ENCODE results near the gene KCND1.
"Not testable (repeated sequence)": the region's sequence is repeated elsewhere in the genome, so short reads cannot be mapped to it uniquely, and the experiment has no call there.

Gene KCND1

DNA sequence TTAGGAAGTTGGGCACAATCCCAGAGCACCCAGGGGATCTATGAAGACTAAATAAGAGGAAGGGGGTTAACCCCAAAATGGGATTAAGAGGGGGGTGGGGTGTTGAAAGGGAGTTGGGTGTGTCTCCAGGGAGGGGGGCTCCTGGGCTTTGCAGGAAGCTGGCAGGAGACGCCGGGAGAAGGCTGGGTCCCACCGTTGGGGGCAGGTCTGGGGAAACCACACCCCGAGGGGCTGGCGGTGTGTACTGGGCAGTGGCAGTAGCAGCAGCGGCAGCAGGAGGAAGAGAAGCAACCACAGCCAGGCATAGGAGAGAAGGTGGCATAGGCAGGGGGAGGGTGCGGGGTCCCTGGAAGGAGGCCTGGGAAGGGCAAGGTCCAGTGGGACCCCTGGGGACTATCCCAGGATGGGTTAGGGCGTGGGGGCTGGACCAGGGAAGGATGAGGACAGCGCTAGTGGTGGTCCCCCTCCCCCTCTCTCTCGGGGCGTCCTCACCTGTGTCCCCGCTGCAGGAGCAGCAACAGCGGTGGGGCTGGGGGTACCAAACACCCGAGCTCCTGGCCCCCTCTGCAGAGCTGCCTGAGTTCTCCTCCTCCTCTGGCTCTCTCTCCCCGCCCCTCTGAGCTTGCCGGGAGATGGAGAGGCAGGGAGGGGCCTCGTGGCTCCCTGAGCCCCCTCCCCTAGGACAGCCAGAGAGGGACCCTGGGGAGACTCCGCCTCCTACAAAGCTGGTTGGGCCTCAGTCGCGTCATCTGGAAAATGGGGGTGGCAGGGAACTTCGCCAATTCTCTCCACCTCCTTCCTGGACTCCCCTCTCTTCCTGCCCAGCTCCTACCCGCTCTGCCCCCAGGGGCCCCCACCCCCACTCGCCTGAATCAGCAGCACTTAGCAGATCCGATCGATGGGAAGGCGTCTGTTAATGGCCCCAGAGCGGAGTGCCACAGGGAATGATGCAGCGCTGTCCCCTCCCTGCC lies at the start of gene KCND1:
Gene KCND1 (minus strand): TSS at position 596 of the 971 bp plus-strand sequence. CDS start 1,573 bp downstream, outside the sequence.
- in situ Hi-C loops (cut with HindIII; ENCODE audit: low sequenced_read_pairs), result no loop called here

DNA sequence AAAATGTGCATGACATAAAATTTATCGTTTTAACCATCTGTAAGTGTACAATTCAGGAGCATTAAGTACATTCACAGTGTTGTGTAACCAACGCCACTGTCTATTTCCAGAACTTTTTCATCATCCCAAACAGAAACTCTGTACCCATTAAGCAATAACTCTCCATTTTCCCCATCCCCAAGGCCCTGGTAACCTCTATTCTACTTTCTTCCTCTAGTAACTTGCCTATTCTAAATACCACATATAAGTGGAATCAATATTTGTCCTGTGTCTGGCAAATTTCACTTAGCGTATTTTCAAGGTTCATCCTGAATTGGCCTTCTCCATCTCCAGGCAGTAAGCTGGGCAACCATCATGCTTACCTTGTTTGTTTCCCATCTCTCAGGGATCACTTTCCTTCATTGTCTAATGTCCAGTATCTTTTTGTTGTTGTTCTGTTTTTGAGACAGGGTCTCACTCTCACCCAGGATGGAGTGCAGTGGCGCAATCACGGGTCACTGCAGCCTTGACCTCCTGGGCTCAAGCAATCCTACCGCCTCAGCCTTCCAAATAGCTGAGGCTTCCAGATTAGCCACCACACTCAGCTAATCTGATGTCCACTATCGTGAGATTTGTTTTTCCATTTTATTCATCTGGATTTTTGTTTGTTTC lies 48.1 kb upstream of the KCND1 start:
- in situ Hi-C loops (cut with HindIII; ENCODE audit: low sequenced_read_pairs), result no loop called here

DNA sequence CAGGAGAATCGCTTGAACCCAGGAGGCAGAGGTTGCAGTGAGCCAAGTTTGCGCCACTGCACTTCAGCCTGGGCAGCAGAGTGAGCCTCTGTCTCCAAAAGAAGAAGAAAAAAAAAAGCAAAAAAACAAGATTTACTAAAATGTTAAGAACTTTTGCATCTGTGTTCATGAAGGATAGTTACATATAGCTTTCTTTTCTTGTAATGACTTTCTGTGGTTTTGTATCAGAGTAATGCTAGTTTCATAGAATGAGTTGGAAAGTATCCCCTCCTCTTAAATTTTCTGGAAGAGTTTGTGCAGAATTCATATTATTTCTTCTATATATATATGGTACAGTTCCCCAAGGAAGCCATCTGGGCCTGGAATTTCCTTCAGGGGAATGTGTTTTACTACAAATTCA lies 47.4 kb upstream of the KCND1 start:
- in situ Hi-C loops (cut with HindIII; ENCODE audit: low sequenced_read_pairs), result no loop called here

DNA sequence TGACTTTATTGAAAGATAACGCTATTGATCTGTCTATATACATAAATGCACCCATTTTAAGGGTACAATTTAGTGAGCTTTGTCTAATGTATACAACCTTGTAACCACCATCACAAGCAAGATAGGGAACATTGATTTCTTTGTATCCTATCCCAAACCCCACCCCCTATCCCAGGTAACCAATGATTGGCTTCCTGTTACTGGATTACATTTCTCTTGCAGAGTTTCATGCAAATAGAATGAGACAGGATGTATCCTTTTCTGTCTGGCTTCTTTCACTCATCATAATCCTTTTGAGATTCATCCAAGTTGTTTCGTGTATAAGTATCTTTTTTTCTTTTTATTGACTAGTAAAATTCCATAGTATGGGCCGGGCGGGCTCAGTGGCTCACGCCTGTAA lies 32.1 kb upstream of the KCND1 start:
- in situ Hi-C loops (cut with HindIII; ENCODE audit: low sequenced_read_pairs), result no loop called here

DNA sequence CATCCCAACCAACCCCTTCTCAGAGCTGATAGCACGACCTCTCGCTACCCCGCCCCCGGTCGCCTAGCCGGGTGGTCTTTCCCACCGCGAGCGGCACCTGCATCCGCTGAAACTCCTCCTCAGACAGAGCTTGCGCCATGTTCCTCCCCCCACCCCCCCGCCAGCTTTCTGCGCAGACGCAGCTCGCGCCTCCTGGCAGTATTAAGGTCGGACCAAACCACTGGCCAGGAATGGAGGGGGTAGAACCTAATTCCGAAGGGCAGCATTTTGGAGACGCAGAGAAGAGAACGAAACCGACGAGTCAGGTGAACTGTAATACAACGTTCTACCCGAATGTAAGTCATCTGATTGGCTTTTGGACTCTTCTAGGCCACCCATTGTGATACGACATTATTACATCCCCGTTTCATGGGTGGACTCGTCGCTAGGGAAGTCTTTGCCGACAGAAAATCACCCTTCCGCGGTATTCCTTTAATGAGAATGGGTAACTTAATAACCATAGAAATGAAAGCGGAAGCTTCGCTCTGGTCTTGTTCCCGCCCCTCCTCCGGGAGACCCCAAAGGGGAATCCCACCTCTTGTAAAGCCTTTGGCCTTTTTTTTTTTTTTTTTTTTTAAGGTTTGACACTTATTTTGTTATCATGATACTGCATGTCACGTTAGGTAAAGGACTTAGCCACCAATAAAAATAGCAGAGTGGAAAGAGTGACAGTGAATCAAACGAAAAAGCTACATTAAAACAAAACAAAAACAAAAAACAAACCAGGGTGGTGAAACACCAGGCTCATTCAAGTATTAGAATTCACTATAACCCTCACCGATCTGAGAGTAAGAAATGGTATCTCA lies 30.7 kb upstream of the KCND1 start, which contains the start of gene GRIPAP1:
Gene GRIPAP1 (minus strand): TSS at position 174 of the 845 bp plus-strand sequence. CDS start 35 bp downstream, at position 139.
- in situ Hi-C loops (cut with HindIII; ENCODE audit: low sequenced_read_pairs), result no loop called here

DNA sequence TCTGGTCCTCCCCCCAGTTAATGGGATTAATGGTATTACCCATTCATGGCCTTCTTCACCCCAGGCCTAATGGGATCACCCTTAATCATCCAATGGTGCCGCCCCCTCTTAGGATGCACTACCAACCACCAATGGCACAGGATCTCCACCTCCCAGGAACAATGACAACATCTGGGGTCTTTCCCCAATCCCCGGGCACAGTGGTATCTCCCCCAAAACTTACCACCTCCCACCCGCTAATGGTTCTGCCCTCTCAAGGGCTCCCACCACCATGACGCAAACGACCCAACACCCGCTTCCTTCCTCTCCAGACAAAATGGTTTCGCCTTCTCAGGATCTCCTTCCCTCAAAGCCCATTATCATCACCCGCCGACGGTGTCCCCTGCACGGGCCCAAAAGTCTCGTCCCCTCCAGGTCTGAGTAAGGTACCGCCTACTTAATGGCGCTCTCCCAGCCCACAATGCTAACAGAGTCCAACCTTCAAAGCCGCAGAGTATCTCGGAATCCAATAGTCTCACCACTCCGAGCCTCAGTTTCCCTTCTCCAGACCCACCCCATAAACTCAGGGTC lies 30.0 kb upstream of the KCND1 start:
- in situ Hi-C loops (cut with HindIII; ENCODE audit: low sequenced_read_pairs), result no loop called here

DNA sequence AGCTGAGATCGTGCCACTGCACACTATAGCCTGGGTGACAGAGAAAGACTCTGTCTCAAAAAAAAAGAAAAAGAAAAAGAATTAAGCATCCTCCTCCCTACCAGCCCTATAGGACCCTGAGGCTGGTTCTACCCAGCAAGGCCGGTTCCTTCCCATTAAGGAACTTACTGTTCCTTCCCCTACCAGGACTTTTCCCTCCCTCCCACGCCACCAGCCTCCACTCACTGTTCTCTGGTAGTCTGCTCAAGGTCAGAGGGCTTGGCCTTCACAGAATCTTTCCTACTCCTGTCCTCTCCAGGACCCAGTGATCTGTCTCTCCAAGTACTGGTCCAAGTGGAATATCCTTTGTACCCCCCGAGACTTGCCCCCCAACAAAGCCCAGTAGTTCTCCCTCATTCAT lies 29.0 kb upstream of the KCND1 start:
- in situ Hi-C loops (cut with HindIII; ENCODE audit: low sequenced_read_pairs), result no loop called here

DNA sequence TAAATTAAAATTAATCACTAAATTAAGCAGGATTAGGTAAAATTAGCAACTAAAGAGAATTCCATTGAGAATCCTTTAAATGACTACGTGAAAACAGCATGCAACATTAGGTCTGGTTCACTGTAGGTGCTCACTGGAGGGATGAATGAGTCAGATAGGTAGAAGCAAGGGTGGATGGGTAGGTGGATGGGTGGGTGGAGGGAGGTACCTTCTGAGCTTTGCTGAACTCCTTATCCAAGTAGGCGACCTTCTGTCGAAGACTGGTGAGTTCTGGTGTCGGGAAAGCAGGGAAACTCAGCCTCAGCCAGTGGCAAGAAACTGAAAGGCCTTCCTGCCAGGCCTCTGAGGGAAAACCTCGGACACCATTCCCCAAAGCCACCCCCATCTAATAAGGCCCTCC lies 27.4 kb upstream of the KCND1 start:
- in situ Hi-C loops (cut with HindIII; ENCODE audit: low sequenced_read_pairs), result no loop called here

DNA sequence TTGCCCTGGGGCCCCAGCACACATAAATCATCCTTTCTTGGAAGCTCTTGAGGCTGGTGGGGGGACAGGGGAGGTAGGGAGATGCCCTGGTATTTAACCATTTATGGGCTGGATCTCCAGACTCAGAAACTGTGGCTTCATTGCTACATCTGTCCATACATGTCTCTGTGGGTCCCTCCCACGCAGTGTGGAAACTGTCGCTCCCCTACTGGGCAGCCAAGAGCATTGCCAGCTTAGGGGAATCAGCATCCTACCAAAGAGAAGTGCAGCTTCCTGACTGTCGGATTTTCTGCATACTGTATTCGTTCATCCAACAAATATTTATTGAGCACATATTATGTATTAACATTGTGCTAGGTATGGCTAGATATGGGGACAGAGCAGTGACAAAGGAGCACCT lies 26.7 kb upstream of the KCND1 start:
- in situ Hi-C loops (cut with HindIII; ENCODE audit: low sequenced_read_pairs), result no loop called here

DNA sequence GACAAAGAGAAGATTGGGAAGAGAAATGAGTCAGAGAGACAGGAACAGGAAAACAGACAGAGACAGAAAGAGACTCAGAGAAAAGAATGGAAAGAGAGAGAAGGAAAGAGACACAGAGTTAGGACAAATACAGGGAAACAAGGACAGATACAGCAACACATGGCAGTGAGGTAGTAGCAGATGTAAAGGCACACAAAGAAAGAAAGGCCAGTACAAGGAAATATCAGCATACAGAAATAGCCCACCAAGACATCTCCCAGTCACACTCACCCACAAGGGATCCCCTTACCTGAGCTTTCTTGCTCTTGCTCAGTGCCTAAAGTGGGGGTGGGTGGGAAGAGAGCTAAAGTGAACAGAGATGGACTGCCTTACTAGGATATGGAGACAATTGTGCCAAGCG lies 26.2 kb upstream of the KCND1 start:
- in situ Hi-C loops (cut with HindIII; ENCODE audit: low sequenced_read_pairs), result no loop called here

DNA sequence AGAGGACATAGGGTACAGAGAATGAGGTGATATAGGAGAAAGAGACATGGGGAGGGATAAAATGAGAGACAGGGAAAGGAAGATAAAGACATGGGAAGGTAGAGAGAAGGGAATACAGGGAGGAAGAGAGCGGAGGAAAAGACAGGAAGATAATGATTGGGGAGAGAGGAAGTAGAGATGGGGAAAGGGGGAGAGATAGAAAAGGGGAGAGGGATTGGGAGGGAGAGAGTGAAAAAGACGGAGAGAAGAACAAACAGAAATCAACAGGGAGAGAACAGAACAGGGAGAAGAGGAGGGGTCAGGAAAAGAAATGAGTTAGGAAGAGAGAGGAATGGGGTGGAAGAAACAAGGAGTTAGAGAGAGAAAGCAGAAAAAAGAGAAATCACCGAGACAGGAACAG lies 25.8 kb upstream of the KCND1 start:
- in situ Hi-C loops (cut with HindIII; ENCODE audit: low sequenced_read_pairs), result no loop called here

DNA sequence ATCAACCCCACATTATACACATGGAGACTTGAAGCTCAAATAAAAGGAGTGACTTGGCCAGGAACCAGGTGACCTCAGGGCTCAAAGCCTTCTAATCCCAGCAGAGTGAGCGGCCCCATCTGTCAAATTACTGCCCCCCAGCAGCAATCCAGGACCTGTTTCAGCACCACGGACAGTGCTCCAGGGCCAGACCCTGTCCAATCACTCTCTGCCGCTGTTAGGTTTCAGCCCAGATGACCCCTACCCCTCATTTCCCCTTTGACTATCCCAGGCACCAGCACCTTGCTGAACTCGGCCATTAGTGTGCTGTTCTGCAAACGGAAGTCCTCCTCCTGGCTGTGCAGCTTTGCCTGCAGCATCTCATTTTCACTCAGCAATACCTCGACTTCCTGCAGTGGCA lies 25.3 kb upstream of the KCND1 start:
- in situ Hi-C loops (cut with HindIII; ENCODE audit: low sequenced_read_pairs), result no loop called here

DNA sequence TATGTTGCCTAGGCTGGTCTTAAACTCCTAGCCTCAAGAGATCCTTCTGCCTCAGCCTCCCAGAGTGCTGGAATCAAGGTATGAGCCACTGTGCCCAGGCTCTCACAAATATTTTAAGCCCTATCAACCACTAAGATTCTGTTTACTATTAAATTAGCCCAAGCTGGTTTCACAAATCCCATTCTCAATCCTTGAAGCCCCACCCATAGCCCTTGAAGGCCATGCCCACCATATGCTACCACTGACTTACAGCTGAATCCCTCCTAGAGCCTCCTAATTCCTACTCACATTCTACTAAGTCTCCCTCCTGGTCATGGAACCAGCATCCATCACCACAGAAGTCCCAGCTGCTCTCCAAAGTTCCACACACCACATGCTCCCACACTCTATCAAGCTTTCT lies 20.7 kb upstream of the KCND1 start:
- in situ Hi-C loops (cut with HindIII; ENCODE audit: low sequenced_read_pairs), result no loop called here

DNA sequence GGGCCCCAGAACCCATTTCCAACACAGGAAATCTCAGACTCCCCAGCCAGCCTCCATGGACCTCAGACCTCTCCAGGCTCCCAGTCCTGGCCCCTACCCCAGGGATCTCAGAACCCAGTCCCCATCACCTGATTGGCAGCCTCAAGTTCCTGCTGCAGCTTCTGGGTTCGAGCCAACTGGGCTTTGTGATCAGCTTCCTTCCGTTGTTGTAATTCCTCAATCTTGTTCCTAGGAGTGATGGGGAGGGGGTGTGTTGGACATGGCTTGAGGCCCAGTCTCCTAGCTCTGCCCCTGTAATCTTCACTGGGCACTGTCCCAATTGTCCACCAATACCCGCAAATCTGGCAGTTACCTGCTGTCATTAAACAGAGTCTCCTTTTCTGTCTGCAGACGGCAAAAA lies 17.8 kb upstream of the KCND1 start:
- in situ Hi-C loops (cut with HindIII; ENCODE audit: low sequenced_read_pairs), result no loop called here

DNA sequence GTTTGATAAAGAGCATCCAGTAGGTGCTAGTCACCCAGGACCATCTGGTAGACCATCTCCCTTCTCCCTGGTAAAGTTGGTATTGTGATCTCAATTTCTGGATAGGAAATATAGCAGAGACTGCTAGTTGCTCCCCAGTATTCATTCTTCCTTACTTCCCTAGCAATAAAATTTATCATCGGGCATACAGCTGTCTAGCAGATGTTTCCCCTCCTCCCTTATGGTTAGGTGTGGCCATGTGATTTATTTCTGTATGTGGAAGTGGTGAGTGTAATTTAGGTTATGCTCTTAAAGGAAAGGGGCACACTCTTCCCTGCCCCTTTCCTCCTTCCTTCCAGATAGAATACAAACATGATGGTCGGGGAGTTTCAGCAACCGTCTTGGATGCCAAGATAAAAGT lies 12.3 kb upstream of the KCND1 start:
- in situ Hi-C loops (cut with HindIII; ENCODE audit: low sequenced_read_pairs), result no loop called here

DNA sequence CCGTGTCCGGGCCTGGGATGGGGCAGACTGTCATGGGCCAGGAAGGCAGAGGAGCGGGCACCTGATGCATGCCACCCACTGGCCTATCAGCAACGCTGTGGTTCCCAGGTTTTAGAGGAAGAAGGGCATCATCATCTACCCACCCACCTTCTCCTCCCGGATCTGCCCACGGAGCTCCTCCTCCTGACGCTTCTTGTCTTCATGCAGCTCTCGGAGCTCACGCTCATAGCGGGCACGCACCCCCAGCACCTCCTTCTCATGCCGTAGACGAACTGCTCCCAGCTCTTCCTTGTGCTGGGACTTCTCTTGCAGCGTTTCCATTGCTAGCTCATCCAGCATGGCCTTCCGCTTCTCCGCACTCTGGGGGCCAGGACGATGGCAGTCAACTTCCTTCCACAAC lies 11.4 kb upstream of the KCND1 start:
- in situ Hi-C loops (cut with HindIII; ENCODE audit: low sequenced_read_pairs), result no loop called here

DNA sequence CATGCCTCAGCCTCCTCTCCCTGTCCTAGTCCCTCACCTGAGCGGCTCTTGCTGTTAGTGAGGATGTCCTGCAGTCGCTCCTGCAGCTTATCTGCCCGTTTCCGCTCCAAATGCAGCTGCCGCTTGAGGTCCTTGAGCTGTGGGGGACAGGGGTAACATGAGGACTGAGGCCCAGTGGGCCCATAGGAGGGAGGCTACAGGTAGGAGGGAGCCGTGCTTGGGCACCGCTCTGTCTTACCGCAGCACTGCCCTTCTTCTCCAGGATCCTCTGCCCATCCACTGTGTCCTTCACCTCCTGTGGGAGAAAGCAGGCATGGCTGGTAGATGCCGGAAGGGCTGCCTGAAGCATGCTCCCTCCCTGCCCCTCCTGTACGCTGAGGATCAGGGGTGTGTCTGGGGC lies 9.5 kb upstream of the KCND1 start:
- in situ Hi-C loops (cut with HindIII; ENCODE audit: low sequenced_read_pairs), result no loop called here

DNA sequence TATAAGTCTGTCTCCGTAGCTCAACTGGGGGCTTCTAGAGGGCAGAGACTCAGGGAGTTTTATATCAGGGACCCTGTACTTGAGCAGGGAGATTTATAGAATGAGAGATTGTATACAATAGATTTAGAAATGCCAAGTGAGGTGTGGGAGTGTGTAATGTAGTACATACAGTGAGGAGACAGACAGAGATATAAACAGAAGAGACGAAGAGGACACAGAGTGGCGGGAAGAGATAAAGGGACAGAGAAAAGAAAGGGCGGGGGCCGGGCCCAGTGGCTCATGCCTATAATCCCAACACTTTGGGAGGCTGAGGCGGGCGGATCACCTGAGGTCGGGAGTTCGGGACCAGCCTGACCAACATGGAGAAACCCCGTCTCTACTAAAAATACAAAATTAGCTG lies 8.7 kb upstream of the KCND1 start:
- in situ Hi-C loops (cut with HindIII; ENCODE audit: low sequenced_read_pairs), result not testable (repeated sequence)

DNA sequence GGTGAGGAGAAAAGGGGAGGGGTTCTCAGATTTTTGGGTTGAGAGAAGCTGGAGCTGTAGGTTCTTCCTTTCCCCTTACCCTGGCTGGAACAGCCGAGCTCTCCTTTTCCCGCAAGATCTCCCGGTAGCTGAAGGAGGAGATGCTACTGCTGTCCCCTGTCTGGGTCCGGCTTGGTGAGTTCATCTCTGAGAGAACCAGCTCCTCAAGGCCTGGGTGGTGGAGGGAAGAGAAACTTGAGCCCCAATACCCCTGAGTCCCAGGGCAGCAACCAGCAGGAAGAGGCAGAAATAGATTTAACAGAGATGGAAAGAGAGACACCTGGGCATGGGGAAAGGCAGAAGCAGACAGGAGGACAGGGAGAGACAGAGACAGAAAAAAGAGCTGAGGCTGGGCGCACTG lies 6.6 kb upstream of the KCND1 start:
- in situ Hi-C loops (cut with HindIII; ENCODE audit: low sequenced_read_pairs), result no loop called here

DNA sequence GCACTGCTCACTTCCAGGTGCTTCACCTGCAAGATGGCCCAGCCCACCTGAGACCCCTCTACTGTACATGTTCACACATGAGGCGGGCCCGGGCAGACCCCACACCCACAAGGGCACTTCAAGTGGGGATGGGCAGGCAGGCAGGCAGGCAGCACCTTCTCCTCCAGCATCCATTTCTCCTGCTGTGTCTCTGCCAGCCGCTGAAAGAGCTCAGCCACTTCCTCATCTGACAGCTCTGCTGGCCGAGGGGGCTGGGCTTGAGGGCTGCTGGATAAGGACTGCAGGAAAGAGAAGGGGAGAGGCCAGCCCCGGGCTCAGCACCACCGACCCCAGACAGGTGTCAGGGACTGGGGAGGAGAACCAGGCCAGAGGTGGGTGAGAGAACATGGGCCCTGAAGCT lies 4.4 kb upstream of the KCND1 start:
- in situ Hi-C loops (cut with HindIII; ENCODE audit: low sequenced_read_pairs), result no loop called here

DNA sequence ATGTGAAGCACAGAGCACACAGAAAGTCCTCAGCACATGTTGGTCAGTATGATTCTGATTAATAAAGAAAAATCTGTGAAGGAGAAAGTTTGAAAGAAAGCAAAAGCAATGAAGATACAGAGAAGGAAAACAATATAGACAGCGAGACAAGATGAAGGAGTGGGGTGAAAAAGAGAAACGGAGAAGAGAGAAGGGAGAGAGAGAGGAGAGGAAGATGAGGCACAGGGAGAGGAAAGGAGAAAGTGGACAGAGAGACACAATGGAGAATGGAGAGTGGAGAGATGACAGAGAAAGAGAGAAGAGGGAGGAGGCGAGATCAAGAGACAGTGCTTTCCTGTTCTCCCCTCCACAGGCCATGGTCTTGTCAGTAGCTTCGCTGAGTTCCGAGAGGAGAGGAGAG lies 3.9 kb upstream of the KCND1 start:
- in situ Hi-C loops (cut with HindIII; ENCODE audit: low sequenced_read_pairs), result no loop called here
